NCI-H2171 (cell line): ENCODE data around the gene OR7C2.
A peak's percentile ranks its signal among the peaks of the same experiment; 100 is the strongest.
"Not testable (repeated sequence)": the region's sequence is repeated elsewhere in the genome, so short reads cannot be mapped to it uniquely, and the experiment has no call there.

ENCODE experiments used
- DNase-seq: peaks from one replicate; lab custom pipeline; 2025; lab: John Stamatoyannopoulos, UW

Gene OR7C2

GRCh38 chr19:14941189-14941588 is at the start of gene OR7C2:
Gene OR7C2 (plus strand): TSS chr19:14941489. CDS start chr19:14941489, 0 bp downstream.
- DNase-seq, result no peak

DNA sequence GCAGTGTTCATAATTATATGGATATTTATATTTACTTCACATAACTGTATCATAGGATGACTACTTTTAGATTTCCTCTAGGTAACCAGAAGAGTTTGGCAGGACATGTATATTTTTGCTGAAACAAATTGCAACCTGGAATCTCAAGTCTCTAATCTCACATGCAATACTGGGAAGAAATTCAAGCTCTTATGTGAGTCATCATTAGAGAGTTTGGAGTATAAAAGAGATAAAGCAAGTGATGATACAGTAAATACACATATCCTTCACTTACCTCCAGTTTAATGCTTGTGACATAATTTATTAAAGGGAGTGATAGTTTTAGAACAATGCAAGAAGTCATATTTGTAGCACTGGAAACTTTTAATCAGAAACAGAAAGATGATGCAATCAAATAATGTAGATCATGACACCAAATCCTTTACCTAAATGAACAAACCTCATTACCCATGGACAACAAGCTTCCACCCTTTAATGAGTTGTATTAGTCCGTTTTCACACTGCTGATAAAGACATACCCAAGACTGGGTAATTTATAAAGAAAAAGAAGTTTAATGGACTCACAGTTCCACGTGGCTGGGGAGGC is 39.5 kb upstream of the OR7C2 start:
- DNase-seq, result no peak

DNA sequence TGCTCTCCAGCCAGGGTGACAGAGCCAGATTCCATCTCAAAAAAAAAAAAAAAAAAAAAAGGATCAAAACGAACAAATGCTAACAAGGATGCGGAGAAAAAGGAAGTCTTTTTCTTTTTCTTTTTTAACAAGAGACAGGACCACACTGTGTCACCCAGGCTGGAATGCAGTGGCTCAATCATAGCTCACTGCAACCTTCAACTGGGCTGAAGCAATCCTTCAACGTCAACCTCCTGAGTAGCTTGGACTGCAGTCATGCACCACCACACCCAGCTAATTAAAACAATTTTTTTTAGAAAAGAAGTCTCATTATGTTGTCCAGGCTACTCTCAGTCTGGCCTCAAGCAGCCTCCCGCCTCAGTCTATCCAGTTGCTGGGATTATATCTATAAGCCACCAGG is 34.6 kb upstream of the OR7C2 start:
- no peak for DNase-seq

- DNase-seq, result peak; percentile 63
These were observed 26.2 kb upstream of the OR7C2 start for GRCh38 chr19:14915116-14915515.

- DNase-seq, result no peak
These were observed 24.4 kb upstream of the OR7C2 start for GRCh38 chr19:14916848-14917247.

- DNase-seq, result no peak
These were observed 7.8 kb upstream of the OR7C2 start for GRCh38 chr19:14933506-14933905.

DNA sequence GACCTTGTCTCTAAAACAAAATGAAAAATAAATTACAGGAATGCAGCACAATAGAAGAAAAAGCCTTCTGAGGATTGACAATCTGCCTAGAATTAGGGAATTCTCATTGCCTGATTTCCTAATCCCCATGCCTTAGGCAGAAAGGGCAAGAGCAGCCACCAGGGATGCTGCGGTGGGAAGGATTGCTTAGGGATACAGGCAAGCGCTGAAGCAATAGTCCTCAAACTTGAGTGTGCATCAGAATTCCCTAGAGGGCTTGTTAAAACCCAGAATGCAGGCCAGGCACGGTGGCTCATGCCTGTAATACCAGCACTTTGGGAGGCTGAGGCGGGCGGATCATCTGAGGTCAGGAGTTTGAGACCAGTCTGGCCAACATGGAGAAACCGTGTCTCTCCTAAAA is 1.0 kb upstream of the OR7C2 start:
- DNase-seq, result no peak

GRCh38 chr19:14943601-14944000 is 2.3 kb downstream of the OR7C2 start:
- no peak for DNase-seq

DNA sequence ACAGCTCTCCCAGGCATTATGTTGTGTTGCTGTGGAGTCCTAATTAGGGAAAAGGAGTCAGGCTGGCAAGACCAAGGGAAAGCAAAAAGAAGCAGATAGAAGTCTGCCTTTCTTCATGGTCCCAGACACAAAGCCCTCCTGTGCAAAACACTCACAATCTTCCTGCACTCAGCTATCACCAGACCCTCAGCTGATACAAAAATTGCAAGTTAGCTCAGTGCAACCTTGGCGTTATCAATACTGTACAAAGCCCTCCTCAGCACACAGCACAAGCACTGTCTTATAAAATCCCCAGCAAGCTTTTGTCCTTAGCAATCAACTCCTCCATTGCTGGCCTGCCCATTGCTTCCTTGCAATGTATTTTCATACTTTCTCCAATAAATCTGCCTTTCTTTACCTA is 3.2 kb downstream of the OR7C2 start:
- DNase-seq, result no peak

GRCh38 chr19:14949413-14949812 is 8.1 kb downstream of the OR7C2 start:
- not testable (repeated sequence) for DNase-seq

GRCh38 chr19:14949876-14950275 is 8.6 kb downstream of the OR7C2 start:
- no peak for DNase-seq

- DNase-seq, result no peak
These were observed 9.1 kb downstream of the OR7C2 start for GRCh38 chr19:14950421-14950820.

GRCh38 chr19:14952767-14953166 is 11.5 kb downstream of the OR7C2 start:
- DNase-seq, result no peak

DNA sequence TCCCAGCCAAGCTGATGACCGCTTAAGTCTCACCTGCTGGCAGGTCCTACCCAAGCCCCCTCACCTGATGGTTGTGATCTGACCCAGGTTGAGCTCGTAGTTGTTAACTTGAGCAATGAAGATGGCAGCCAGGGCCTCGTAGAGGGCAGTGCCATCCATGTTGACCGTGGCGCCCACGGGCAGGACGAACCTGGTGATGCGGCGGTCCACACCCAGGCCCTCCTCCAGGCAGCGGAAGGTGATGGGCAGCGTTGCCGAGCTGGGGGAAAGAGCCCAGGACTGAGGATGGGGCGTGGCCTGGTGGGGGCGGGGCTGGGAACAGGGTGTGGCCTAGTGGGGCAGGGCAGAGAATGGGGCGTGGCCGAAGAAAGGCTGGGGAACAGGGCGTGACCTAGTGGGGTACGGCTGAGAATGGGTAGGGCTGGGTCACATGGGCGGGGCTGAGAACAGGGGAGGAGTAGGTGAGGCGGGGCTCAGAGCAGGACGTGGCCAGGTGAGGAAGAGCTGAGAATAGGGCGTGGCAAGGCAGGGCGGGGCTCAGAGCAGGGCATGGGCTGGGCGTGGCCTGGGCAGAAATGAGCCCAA is 12.9 kb downstream of the OR7C2 start:
- no peak for DNase-seq

DNA sequence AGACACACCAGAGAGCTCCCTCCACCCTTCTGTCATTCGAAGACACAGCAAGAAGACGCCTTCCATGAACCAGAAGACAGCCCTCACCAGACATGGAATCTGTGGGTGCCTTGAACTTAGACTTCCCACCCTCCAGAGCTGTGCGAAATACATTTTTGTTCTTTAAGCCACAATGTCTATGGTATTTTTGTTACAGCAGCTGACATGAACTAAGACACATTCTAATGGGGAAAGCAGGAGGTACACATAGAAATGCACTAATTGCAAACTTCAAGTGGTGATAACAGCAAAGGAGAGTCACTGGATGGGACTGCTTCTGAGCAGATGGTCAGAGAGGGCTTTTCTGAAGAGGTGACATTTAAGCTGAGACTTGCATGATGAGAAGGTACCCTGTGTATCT is 16.2 kb downstream of the OR7C2 start:
- no peak for DNase-seq

DNA sequence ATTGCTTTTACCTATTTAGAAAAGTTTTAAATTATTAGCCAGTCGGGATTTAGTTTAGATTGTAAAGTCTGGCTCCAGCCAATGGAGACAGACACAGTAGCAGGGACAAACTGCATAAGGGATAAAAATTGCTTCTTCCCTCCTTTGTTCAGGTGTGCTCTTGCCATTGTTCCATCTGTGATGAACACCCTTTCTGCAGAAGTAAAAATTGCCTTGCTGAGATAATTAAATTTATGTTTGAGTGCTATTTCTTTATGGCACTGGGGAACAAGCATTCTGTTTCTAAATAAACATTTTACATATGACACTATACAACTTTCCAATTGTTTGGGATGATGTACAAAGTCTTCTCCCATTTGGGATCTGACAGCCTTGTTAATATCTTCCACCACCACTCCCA is 18.0 kb downstream of the OR7C2 start:
- DNase-seq, result no peak

DNA sequence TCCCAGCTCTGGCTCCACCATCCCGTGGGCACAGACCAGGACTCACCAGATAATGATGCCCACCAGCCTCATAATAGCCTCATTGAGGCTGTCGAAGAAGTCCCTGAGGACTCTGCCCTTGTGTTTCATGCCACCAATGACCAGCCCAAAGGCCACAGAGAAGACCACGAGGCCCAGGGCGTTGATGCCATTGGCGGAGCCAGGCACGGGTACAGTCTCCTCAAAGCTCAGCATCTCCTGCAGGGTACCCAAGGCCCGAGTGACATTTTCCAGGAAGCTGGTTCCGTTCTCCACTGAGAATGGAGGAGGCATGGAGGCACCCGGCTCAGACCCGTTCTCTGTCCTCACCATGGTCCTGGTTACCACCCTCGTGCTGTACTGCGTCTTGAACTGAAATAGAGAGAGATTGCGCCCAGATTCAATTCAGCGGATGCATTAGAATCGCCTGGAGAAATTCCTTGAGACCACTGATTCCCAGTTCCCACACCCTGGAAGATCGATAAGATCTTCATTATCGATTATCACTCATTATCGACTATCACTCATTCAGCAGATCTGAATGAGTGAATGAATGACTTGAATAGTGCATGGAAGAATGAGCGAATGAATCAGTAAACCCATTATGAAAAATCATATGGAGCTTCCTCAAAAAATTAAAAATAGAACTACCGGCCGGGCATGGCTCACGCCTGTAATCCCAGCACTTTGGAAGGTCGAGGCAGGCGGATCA is 20.8 kb downstream of the OR7C2 start:
- DNase-seq, result no peak

GRCh38 chr19:14968247-14968646 is 27.0 kb downstream of the OR7C2 start:
- no peak for DNase-seq

DNA sequence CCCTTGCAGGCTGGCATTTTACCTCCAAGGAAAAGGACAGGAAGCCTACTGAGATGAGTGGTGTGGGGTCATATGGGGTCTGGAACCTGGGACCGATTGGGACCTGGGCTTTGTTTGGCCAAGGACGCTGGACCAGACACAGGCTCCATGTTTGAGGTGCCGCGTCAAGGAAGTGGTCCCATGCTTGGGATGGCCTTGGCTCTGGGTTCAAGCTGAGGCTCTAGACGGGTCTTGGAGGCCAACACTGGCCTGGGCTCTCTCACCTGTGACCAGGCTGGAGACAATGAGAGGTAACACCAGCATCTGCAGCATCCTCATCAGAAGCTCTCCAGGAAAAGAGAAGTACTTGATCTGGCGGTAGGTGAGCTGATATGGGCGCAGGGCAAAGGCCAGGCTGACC is 30.2 kb downstream of the OR7C2 start:
- DNase-seq, result no peak

- DNase-seq, result no peak
These were observed 31.4 kb downstream of the OR7C2 start for GRCh38 chr19:14972676-14973075.

DNA sequence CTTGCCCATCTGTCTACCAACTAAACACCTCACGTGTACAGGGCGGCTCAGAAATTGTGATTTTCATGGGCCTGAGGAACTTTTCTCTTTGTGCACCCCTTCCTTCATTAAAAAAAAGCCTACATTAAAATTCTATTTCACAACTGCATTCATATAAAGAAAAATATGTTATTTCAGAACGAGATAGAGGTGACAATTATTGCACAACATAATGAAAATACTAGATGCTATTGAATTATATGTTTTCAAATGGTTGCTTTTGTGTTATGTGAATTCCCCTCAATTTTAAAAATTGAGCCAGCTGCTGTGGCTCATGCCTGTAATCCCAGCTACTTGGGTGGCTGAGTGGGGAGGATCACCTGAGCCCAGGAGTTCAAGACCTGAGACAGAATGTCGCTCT is 33.2 kb downstream of the OR7C2 start:
- DNase-seq, result no peak

GRCh38 chr19:14977128-14977527 is 35.8 kb downstream of the OR7C2 start:
- DNase-seq, result no peak

- no peak for DNase-seq
These were observed 37.0 kb downstream of the OR7C2 start for GRCh38 chr19:14978161-14978776.
